ENCODE results near the gene NXPE1.
A peak's percentile ranks its signal among the peaks of the same experiment; 100 is the strongest.

- TF ChIP-seq EP300 (IDR thresholded peaks at IDR 0.05; ENCODE audit: low read depth) (no peak), POLR2AphosphoS5 (IDR thresholded peaks at IDR 0.05) (peak in 2 of 3 donors; percentile 14 to 38)
Observed at GRCh38 chr11:114596175-114596919, 36.7 kb upstream of the NXPE1 start.

Data from transverse colon (tissue), 3 donors.